ENCODE measurements around the gene HSPA12B.

DNA sequence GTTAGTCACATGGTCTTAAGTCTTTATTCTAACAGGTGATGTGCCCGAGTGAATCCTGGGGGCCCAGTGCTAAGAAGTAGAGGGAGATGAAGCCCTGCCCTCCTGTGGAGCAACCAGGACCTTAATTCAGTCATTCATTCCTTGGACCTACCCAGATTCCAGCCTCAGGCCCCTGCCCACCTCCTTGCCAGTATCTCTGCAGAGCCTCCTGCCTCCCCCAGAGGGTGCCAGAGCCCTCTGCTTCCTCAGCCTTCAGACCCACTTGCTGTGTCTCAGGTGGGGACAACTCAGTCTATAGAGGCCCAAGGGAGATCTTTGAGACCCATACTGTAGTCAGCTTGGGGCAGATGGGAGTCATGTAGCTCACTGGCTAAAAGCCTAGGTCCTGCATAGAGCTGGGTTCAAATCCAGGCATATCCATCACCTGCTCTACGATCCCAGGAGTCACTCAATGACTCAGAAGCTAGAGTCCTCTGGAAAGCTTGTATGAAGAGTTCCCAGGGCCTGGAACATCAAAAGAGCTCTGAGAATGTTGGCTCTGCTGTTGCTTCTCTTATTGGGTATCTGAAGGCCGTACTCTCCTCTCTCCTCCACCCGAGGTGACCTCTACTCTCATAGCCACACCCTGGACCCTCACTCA, 16.2 kb upstream of the HSPA12B start:
- TF ChIP-seq, protein P1, sequence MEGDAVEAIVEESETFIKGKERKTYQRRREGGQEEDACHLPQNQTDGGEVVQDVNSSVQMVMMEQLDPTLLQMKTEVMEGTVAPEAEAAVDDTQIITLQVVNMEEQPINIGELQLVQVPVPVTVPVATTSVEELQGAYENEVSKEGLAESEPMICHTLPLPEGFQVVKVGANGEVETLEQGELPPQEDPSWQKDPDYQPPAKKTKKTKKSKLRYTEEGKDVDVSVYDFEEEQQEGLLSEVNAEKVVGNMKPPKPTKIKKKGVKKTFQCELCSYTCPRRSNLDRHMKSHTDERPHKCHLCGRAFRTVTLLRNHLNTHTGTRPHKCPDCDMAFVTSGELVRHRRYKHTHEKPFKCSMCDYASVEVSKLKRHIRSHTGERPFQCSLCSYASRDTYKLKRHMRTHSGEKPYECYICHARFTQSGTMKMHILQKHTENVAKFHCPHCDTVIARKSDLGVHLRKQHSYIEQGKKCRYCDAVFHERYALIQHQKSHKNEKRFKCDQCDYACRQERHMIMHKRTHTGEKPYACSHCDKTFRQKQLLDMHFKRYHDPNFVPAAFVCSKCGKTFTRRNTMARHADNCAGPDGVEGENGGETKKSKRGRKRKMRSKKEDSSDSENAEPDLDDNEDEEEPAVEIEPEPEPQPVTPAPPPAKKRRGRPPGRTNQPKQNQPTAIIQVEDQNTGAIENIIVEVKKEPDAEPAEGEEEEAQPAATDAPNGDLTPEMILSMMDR (IDR thresholded peaks at IDR 0.05), result peak; percentile 54 to 84 (median 74)
- TF ChIP-seq POLR2A (IDR thresholded peaks at IDR 0.05), result no peak

All from heart left ventricle (tissue), 13 donors.